ENCODE data around the gene GPC5.
"Not testable (repeated sequence)": the region's sequence is repeated elsewhere in the genome, so short reads cannot be mapped to it uniquely, and the experiment has no call there.

GPC5 gene

DNA sequence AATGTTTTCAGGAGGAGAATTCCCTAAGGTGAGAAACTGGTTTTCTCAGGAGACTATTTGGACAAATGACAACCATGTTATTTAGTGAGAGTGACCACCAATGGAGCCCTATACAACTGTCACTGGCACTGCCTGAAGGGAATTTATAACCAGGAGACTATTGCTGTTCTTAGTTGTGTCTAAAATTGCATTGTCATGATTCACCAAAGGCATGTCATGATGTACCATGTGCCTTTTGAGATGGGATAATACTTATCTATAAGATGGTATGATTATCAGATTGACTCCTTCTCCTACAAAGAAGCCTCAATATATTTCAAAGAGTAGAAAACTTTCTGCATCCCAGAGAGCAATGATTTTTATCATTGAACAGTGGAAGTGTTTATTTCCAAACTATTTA is 1088.8 kb downstream of the GPC5 start:
- H3K9ac ChIP-seq (ENCODE audit: low read depth in 1 of 2, low read length in 2 of 2) = no peak overlapping the region
- no peak overlapping the region for H3K27ac ChIP-seq (ENCODE audit: low read depth in 2 of 2, low read length in 2 of 2)
- no peaks in the 10 kb centered on the region for H3K9me3 ChIP-seq (ENCODE audit: control insufficient read depth in 2 of 2, low read length in 2 of 2)
- H3K4me3 ChIP-seq (ENCODE audit: low read length in 2 of 2) = no peak overlapping the region
- H3K27me3 ChIP-seq (ENCODE audit: control insufficient read depth in 2 of 2, insufficient read depth in 2 of 2, low read length in 2 of 2) = no peaks in the 10 kb centered on the region
- no peaks in the 10 kb centered on the region for H3K36me3 ChIP-seq (ENCODE audit: control insufficient read depth in 2 of 2, insufficient read depth in 2 of 2, low read length in 2 of 2)
- H3K4me1 ChIP-seq (ENCODE audit: control insufficient read depth in 2 of 2, insufficient read depth in 2 of 2, low read length in 2 of 2) = no peaks in the 10 kb centered on the region

DNA sequence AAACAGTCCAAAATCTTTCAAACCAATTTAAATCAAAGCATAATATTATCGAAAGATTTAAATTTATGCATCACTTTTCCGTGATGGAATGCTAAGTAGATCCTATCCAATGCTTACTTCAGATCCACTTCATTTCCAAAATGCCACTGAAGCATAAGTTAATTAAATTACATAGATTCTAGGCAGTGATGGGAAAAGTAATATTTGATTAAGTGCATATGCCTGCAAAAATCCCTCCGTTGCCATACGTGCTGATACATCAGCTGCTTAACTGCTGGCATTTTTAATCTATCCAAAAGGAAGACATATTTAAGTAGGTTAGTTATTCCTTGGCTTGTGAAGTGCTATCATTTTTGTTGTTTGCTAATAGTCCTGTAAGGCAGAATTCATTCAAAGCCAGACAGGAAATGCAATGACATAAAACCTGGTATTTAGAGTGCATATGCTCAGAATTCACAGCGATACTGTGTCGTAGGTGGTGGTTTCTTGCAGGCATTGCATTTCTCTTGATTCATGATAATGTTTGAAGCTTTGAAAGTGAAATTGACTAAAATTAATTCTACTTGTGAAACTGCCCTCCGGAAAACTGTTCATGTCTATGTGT is 1089.9 kb downstream of the GPC5 start:
- Histone ChIP-seq H3K9me3 (ENCODE audit: control insufficient read depth in 2 of 2, low read length in 2 of 2) (no peaks in the 10 kb centered on the region), H3K4me1 (ENCODE audit: control insufficient read depth in 2 of 2, insufficient read depth in 2 of 2, low read length in 2 of 2) (no peaks in the 10 kb centered on the region), H3K36me3 (ENCODE audit: control insufficient read depth in 2 of 2, insufficient read depth in 2 of 2, low read length in 2 of 2) (no peaks in the 10 kb centered on the region), H3K9ac (ENCODE audit: low read depth in 1 of 2, low read length in 2 of 2) (no peak overlapping the region), H3K27ac (ENCODE audit: low read depth in 2 of 2, low read length in 2 of 2) (no peak overlapping the region), H3K4me3 (ENCODE audit: low read length in 2 of 2) (no peak overlapping the region), H3K27me3 (ENCODE audit: control insufficient read depth in 2 of 2, insufficient read depth in 2 of 2, low read length in 2 of 2) (no peaks in the 10 kb centered on the region)

DNA sequence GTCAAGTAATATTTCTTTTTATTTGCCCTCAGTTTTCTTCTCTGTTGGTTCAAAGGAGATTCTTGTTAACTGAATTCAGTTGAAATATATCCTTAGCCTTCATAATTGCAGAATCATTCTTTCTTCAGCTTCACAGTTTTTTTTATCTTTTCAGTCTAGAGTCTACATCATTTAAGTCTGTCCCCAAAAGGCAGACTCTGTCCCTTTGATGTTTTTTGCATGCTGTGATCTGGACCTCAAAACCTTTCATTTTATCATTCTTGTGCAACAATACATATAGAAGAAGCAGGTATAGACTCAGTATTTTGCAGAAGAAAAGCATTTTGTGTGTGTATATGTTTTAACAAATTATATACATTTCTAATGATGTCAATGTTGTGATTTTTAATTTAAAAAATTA is 1093.4 kb downstream of the GPC5 start:
- Histone ChIP-seq H3K9me3 (ENCODE audit: control insufficient read depth in 2 of 2, low read length in 2 of 2) (no peaks in the 10 kb centered on the region), H3K4me1 (ENCODE audit: control insufficient read depth in 2 of 2, insufficient read depth in 2 of 2, low read length in 2 of 2) (no peaks in the 10 kb centered on the region), H3K27me3 (ENCODE audit: control insufficient read depth in 2 of 2, insufficient read depth in 2 of 2, low read length in 2 of 2) (no peaks in the 10 kb centered on the region), H3K36me3 (ENCODE audit: control insufficient read depth in 2 of 2, insufficient read depth in 2 of 2, low read length in 2 of 2) (no peaks in the 10 kb centered on the region), H3K9ac (ENCODE audit: low read depth in 1 of 2, low read length in 2 of 2) (no peak overlapping the region), H3K27ac (ENCODE audit: low read depth in 2 of 2, low read length in 2 of 2) (no peak overlapping the region), H3K4me3 (ENCODE audit: low read length in 2 of 2) (no peak overlapping the region)

DNA sequence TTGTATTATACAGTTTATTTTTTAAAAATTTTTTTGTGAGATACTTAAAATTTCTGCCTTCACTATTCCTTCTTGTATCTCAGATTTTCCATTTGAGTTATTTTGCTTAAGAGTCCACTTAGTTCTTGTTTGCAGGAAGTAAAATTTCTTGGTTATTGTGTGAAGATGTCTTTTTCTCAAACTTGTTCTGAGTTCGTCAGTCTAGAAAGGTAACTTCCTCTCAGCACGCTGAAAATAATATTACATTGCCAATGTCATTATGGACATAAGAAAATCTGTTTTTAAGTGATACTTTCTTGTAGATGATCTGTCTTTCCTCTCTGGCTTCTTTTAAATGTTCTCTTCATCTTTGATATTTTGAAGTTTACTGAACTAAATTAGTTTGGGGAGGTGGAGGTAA is 1096.5 kb downstream of the GPC5 start:
- no peaks in the 10 kb centered on the region for H3K27me3 ChIP-seq (ENCODE audit: control insufficient read depth in 2 of 2, insufficient read depth in 2 of 2, low read length in 2 of 2)
- no peak overlapping the region for H3K27ac ChIP-seq (ENCODE audit: low read depth in 2 of 2, low read length in 2 of 2)
- H3K4me3 ChIP-seq (ENCODE audit: low read length in 2 of 2) = no peak overlapping the region
- no peak overlapping the region for H3K9ac ChIP-seq (ENCODE audit: low read depth in 1 of 2, low read length in 2 of 2)
- no peaks in the 10 kb centered on the region for H3K4me1 ChIP-seq (ENCODE audit: control insufficient read depth in 2 of 2, insufficient read depth in 2 of 2, low read length in 2 of 2)
- no peaks in the 10 kb centered on the region for H3K36me3 ChIP-seq (ENCODE audit: control insufficient read depth in 2 of 2, insufficient read depth in 2 of 2, low read length in 2 of 2)
- peaks cover 0 to 2% of the 10 kb centered on the region in 2 donors for H3K9me3 ChIP-seq (ENCODE audit: control insufficient read depth in 2 of 2, low read length in 2 of 2)

DNA sequence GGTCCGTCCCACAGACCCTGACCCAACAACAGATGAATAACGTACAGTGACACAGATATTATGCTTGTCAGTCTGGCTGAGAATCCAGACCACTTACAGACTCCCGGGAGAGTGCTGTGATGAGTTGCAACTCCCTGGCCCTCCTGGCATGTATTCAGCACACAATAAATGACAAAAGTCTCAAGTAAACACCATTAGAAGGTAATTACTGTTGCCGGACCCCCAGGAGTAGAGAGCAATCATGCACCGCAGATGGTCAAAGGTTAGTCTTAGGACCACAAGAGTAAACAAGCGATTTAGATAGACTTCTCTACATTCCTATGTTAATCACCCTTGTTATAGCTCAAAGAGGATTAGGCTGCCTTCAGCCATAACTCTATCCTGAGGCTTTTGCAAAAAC is 1101.8 kb downstream of the GPC5 start:
- no peaks in the 10 kb centered on the region for H3K4me1 ChIP-seq (ENCODE audit: control insufficient read depth in 2 of 2, insufficient read depth in 2 of 2, low read length in 2 of 2)
- H3K27ac ChIP-seq (ENCODE audit: low read depth in 2 of 2, low read length in 2 of 2) = no peak overlapping the region
- H3K9me3 ChIP-seq (ENCODE audit: control insufficient read depth in 2 of 2, low read length in 2 of 2) = peaks cover 0 to 2% of the 10 kb centered on the region in 2 donors
- no peak overlapping the region for H3K9ac ChIP-seq (ENCODE audit: low read depth in 1 of 2, low read length in 2 of 2)
- H3K27me3 ChIP-seq (ENCODE audit: control insufficient read depth in 2 of 2, insufficient read depth in 2 of 2, low read length in 2 of 2) = no peaks in the 10 kb centered on the region
- no peak overlapping the region for H3K4me3 ChIP-seq (ENCODE audit: low read length in 2 of 2)
- H3K36me3 ChIP-seq (ENCODE audit: control insufficient read depth in 2 of 2, insufficient read depth in 2 of 2, low read length in 2 of 2) = no peaks in the 10 kb centered on the region

DNA sequence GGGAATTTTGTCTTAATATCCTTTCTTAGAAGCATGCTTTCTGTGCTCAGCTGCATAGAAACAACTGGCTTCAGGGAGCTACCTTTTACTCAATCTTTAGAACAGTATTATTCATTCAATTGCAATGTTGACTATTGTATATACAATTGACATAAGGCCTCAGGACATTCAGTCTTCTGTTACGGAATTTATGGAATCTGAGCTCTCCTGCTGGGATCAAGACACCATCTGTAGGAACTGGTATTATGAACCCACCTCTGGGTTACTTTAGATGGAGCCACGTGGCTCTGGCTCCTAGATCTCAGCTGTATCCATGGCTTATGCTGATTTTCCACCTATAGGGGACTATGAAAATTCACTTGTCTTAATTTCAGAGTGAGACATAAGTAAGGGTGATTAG is 1112.0 kb downstream of the GPC5 start:
- Histone ChIP-seq H3K36me3 (ENCODE audit: control insufficient read depth in 2 of 2, insufficient read depth in 2 of 2, low read length in 2 of 2) (no peaks in the 10 kb centered on the region), H3K27ac (ENCODE audit: low read depth in 2 of 2, low read length in 2 of 2) (no peak overlapping the region), H3K9ac (ENCODE audit: low read depth in 1 of 2, low read length in 2 of 2) (no peak overlapping the region), H3K9me3 (ENCODE audit: control insufficient read depth in 2 of 2, low read length in 2 of 2) (no peaks in the 10 kb centered on the region), H3K4me1 (ENCODE audit: control insufficient read depth in 2 of 2, insufficient read depth in 2 of 2, low read length in 2 of 2) (no peaks in the 10 kb centered on the region), H3K27me3 (ENCODE audit: control insufficient read depth in 2 of 2, insufficient read depth in 2 of 2, low read length in 2 of 2) (no peaks in the 10 kb centered on the region), H3K4me3 (ENCODE audit: low read length in 2 of 2) (no peak overlapping the region)

DNA sequence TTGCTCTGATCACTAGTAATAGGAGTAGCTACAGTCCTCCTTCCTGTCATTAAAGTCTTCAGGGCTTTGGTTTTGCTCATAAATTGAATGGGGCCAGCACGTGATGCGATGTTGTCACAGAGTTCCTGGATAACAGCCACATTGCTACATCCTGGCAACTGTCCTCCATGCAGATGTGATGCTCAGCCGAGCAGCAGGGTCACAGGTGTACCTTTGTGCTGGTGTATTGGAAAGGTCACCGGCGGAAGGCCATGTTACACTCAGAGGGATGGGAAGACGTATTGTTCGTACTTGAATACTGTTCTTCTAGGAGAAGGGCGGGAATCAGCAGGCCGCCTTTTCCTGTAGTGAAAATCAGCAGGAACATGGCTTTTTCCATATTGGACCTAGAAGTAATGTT is 1114.4 kb downstream of the GPC5 start:
- H3K9ac ChIP-seq (ENCODE audit: low read depth in 1 of 2, low read length in 2 of 2) = no peak overlapping the region
- no peaks in the 10 kb centered on the region for H3K9me3 ChIP-seq (ENCODE audit: control insufficient read depth in 2 of 2, low read length in 2 of 2)
- H3K27me3 ChIP-seq (ENCODE audit: control insufficient read depth in 2 of 2, insufficient read depth in 2 of 2, low read length in 2 of 2) = no peaks in the 10 kb centered on the region
- no peaks in the 10 kb centered on the region for H3K36me3 ChIP-seq (ENCODE audit: control insufficient read depth in 2 of 2, insufficient read depth in 2 of 2, low read length in 2 of 2)
- H3K4me3 ChIP-seq (ENCODE audit: low read length in 2 of 2) = no peak overlapping the region
- H3K27ac ChIP-seq (ENCODE audit: low read depth in 2 of 2, low read length in 2 of 2) = no peak overlapping the region
- H3K4me1 ChIP-seq (ENCODE audit: control insufficient read depth in 2 of 2, insufficient read depth in 2 of 2, low read length in 2 of 2) = no peaks in the 10 kb centered on the region

DNA sequence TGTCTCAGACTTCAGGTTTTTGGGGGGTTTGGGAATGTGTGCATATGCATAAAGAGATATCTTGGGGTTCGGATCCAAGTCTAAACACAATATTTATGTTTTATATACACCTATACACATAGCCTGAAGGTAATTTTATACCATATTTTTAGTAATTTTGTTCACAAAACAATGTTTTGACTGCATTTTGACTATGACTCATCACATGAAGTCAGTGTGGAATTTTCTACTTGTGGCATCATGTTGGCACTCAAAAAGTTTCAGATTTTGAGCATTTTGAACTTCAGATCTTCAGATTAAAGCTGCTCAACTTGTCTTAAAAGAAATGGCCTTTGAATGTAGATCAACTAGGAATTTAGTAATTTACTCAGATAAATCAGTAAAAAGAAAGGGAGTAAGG is 1115.3 kb downstream of the GPC5 start:
- no peak overlapping the region for H3K9ac ChIP-seq (ENCODE audit: low read depth in 1 of 2, low read length in 2 of 2)
- H3K9me3 ChIP-seq (ENCODE audit: control insufficient read depth in 2 of 2, low read length in 2 of 2) = no peaks in the 10 kb centered on the region
- H3K36me3 ChIP-seq (ENCODE audit: control insufficient read depth in 2 of 2, insufficient read depth in 2 of 2, low read length in 2 of 2) = no peaks in the 10 kb centered on the region
- H3K27me3 ChIP-seq (ENCODE audit: control insufficient read depth in 2 of 2, insufficient read depth in 2 of 2, low read length in 2 of 2) = no peaks in the 10 kb centered on the region
- no peak overlapping the region for H3K27ac ChIP-seq (ENCODE audit: low read depth in 2 of 2, low read length in 2 of 2)
- no peak overlapping the region for H3K4me3 ChIP-seq (ENCODE audit: low read length in 2 of 2)
- H3K4me1 ChIP-seq (ENCODE audit: control insufficient read depth in 2 of 2, insufficient read depth in 2 of 2, low read length in 2 of 2) = no peaks in the 10 kb centered on the region

DNA sequence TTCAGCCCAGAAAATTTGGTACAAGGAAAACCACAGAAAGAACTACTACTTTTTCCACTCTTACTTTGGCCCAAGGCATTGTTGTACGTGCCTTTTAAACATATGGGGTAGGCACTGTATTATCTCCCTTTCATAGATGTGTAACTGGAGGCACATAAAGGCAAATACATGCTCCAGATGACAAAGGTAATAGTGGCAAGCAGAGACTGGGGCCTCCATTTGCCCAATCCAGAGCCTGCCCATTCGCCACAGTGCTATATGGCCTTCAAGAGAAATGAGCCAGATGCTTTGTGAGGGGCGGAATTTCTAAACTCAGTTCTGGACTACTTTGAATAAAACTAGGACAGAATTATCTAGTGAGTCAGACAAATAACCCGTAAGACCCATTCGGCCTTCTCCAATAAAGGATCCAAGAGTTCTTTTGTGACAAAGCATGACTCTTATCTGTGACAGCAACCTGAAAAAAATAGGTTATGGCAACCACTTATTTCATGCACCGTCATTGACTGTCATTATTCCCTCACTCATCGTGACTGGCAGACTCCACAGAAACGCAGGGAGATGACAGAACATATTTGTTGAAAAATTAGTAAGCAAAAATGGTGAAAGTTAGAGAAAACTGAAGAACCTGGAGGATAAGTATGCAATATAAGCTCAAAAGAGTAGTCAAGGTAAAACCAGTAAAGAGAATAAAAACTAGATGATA is 1116.2 kb downstream of the GPC5 start:
- Histone ChIP-seq H3K9ac (ENCODE audit: low read depth in 1 of 2, low read length in 2 of 2) (no peak overlapping the region), H3K36me3 (ENCODE audit: control insufficient read depth in 2 of 2, insufficient read depth in 2 of 2, low read length in 2 of 2) (no peaks in the 10 kb centered on the region), H3K27ac (ENCODE audit: low read depth in 2 of 2, low read length in 2 of 2) (no peak overlapping the region), H3K27me3 (ENCODE audit: control insufficient read depth in 2 of 2, insufficient read depth in 2 of 2, low read length in 2 of 2) (no peaks in the 10 kb centered on the region), H3K4me1 (ENCODE audit: control insufficient read depth in 2 of 2, insufficient read depth in 2 of 2, low read length in 2 of 2) (no peaks in the 10 kb centered on the region), H3K4me3 (ENCODE audit: low read length in 2 of 2) (no peak overlapping the region), H3K9me3 (ENCODE audit: control insufficient read depth in 2 of 2, low read length in 2 of 2) (no peaks in the 10 kb centered on the region)

DNA sequence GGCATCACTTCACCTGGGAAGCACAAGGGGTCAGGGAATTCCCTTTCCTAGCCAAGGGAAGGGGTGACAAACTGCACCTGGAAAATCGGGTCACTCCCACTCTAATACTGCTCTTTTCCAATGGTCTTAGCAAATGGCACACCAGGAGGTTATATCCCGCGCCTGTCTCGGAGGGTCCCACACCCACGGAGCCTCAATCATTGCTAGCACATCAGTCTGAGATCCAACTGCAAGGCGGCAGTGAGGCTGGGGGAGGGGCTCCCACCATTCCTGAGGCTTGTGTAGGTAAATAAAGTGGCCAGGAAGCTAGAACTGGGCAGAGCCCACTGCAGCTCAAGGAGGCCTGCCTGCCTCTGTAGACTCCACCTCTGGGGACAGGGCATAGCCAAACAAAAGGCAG is 1118.5 kb downstream of the GPC5 start:
- not testable (repeated sequence) for H3K27me3 ChIP-seq (ENCODE audit: control insufficient read depth in 2 of 2, insufficient read depth in 2 of 2, low read length in 2 of 2); H3K4me1 ChIP-seq (ENCODE audit: control insufficient read depth in 2 of 2, insufficient read depth in 2 of 2, low read length in 2 of 2); H3K4me3 ChIP-seq (ENCODE audit: low read length in 2 of 2); H3K9ac ChIP-seq (ENCODE audit: low read depth in 1 of 2, low read length in 2 of 2); H3K36me3 ChIP-seq (ENCODE audit: control insufficient read depth in 2 of 2, insufficient read depth in 2 of 2, low read length in 2 of 2); H3K27ac ChIP-seq (ENCODE audit: low read depth in 2 of 2, low read length in 2 of 2); H3K9me3 ChIP-seq (ENCODE audit: control insufficient read depth in 2 of 2, low read length in 2 of 2)
